Neural progenitor cell (in vitro differentiated cells): ENCODE measurements around the gene ANKRD28.

Experiments
- CTCF ChIP-seq: fragments of 200-600 bp; sonication (generic); IDR thresholded peaks from 2 replicates; pipeline ENCODE4 v1.5.1; 2017; ENCODE audit warnings: antibody characterized with exemption, mild to moderate bottlenecking
- EZH2 ChIP-seq: fragments of 200-600 bp; sonication (generic); IDR thresholded peaks from 2 replicates; pipeline ENCODE4 v1.6.1; 2017; ENCODE audit warnings: antibody characterized with exemption, mild to moderate bottlenecking, moderate library complexity

GRCh38 chr3:15819043-15819442, 21.3 kb upstream of the ANKRD28 start:
- TF ChIP-seq CTCF (no peak), EZH2 (no peak)
